Loucy (cell line): Measurements from ENCODE around the gene ULK1.
"Not testable (repeated sequence)": the region's sequence is repeated elsewhere in the genome, so short reads cannot be mapped to it uniquely, and the experiment has no call there.

Experiments
- H2AFZ ChIP-seq: fragments of 200-600 bp; sonication (generic); 2 replicates; pipeline ENCODE4 v1.6.0; 2016; ENCODE audit warnings: antibody characterized with exemption, mild to moderate bottlenecking, low read length, moderate library complexity
- H3F3A ChIP-seq: fragments of 200-600 bp; 2 replicates; pipeline ENCODE4 v1.6.0; 2016; ENCODE audit warnings: antibody characterized with exemption, low read depth, mild to moderate bottlenecking
- H3K27me3 ChIP-seq: fragments of 200-600 bp; sonication (generic); 2 replicates; pipeline ENCODE4 v1.6.1; 2014; ENCODE audit warnings: low read length, mild to moderate bottlenecking; ENCODE audit not compliant: insufficient read depth, poor library complexity, severe bottlenecking
- H3K36me3 ChIP-seq: fragments of 200-600 bp; sonication (generic); 2 replicates; pipeline ENCODE4 v1.6.1; 2016; ENCODE audit warnings: low read length; ENCODE audit not compliant: insufficient read depth
- H3K4me1 ChIP-seq: fragments of 200-600 bp; sonication (generic); 2 replicates; pipeline ENCODE4 v1.5.1; 2014; ENCODE audit warnings: low read length, mild to moderate bottlenecking; ENCODE audit not compliant: insufficient read depth, poor library complexity, severe bottlenecking
- H3K4me2 ChIP-seq: fragments of 200-600 bp; sonication (generic); 2 replicates; pipeline ENCODE4 v1.6.0; 2014; ENCODE audit warnings: antibody characterized with exemption, low read length, low read depth, mild to moderate bottlenecking; ENCODE audit not compliant: poor library complexity, severe bottlenecking
- H3K4me3 ChIP-seq: fragments of 200-600 bp; sonication (generic); 2 replicates; pipeline ENCODE4 v1.5.1; 2014; ENCODE audit warnings: low read length, mild to moderate bottlenecking, mixed read lengths; ENCODE audit not compliant: poor library complexity, severe bottlenecking
- H3K79me2 ChIP-seq: fragments of 200-600 bp; sonication (generic); 2 replicates; pipeline ENCODE4 v1.6.1; 2014; ENCODE audit warnings: low read length; ENCODE audit not compliant: insufficient read depth
- H3K9ac ChIP-seq: fragments of 200-600 bp; sonication (generic); 2 replicates; pipeline ENCODE4 v1.6.0; 2014; ENCODE audit warnings: mild to moderate bottlenecking, low read depth, low read length, moderate library complexity; ENCODE audit not compliant: poor library complexity, severe bottlenecking
- H3K9me2 ChIP-seq: fragments of 200-600 bp; sonication (generic); replicated peaks from 2 replicates; pipeline ENCODE4 v1.6.1; 2016; ENCODE audit warnings: low read depth, low read length, mixed read lengths
- H3K9me3 ChIP-seq: fragments of 200-600 bp; sonication (generic); 2 replicates; pipeline ENCODE4 v1.6.1; 2014; ENCODE audit warnings: mild to moderate bottlenecking, antibody characterized with exemption, low read length, low read depth; ENCODE audit not compliant: insufficient read depth
- H4K20me1 ChIP-seq: fragments of 200-600 bp; sonication (generic); 2 replicates; pipeline ENCODE4 v1.6.0; 2014; ENCODE audit warnings: antibody characterized with exemption, low read length, mild to moderate bottlenecking; ENCODE audit not compliant: insufficient read depth, poor library complexity, severe bottlenecking
- CTCF ChIP-seq: fragments of 200-600 bp; sonication (generic); conservative IDR thresholded peaks from 2 replicates; pipeline ENCODE4 v1.5.1; 2014; ENCODE audit warnings: mild to moderate bottlenecking, antibody characterized with exemption, low read length
- EZH2phosphoT487 ChIP-seq: fragments of 200-600 bp; IDR thresholded peaks from 2 replicates; pipeline ENCODE4 v1.6.1; 2018; ENCODE audit warnings: antibody characterized with exemption, mild to moderate bottlenecking, moderate library complexity, borderline replicate concordance

ULK1 gene

DNA sequence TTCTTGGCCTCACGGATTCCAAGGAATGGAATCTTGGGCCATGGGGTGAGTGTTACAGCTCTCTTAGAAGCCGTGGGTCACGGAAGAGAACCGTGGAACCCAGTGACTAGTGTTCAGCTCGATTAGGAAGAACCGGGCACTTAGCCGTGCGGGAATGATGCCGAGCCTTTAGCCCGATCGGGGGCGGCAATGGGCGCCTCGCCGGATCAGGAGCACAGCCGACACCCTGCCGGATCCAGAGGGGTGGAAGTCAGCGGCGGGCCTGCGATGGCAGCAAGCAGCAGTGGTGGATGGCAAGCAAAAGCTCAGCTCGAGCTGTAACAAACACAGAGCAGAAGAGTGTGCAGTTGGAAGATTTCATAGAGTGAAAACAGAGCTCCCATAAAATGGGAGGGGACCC lies 21.1 kb upstream of the ULK1 start:
- Histone ChIP-seq H3K4me2 (no peak overlapping the region), H3K9me2 (no peaks in the 10 kb centered on the region), H2AFZ (no peak overlapping the region), H3K36me3 (no peaks in the 10 kb centered on the region), H3F3A (no peaks in the 10 kb centered on the region), H3K4me1 (no peaks in the 10 kb centered on the region), H3K4me3 (no peak overlapping the region), H4K20me1 (no peaks in the 10 kb centered on the region), H3K9ac (no peak overlapping the region), H3K9me3 (0 out of 2 replicates have a peak, but pooled peaks cover 3% of the 10 kb centered on the region), H3K27me3 (no peaks in the 10 kb centered on the region), H3K79me2 (no peaks in the 10 kb centered on the region)
- no peak for TF ChIP-seq EZH2phosphoT487

DNA sequence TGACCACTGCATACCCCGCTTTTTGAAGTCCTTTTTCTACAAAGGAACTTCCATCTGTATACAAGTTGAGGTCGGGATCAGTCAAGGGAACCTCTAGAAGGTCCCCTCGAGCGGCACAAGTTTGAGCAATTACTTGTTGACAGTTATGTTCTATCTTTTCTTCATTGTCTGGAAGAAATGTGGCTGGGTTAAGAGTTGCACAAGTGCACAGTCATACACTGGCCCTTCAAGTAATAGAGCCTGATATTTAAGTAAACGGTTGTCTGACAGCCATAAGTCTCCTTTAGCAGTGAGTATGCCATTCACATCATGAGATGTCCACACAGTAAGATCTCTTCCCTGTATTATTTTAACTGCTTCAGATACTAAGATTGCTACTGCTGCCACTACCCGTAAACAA lies 19.4 kb upstream of the ULK1 start:
- H3K4me1 ChIP-seq, H3K27me3 ChIP-seq, H3K9ac ChIP-seq, H3K9me3 ChIP-seq, H4K20me1 ChIP-seq, H3F3A ChIP-seq, H3K79me2 ChIP-seq, H3K4me3 ChIP-seq, H2AFZ ChIP-seq, H3K36me3 ChIP-seq, H3K4me2 ChIP-seq, H3K9me2 ChIP-seq: not testable (repeated sequence)

- not testable (repeated sequence) for H4K20me1 ChIP-seq, H3K9ac ChIP-seq, H2AFZ ChIP-seq, H3K4me3 ChIP-seq, H3K9me3 ChIP-seq, H3K9me2 ChIP-seq, H3K27me3 ChIP-seq, H3K4me1 ChIP-seq, H3K4me2 ChIP-seq, H3F3A ChIP-seq, H3K79me2 ChIP-seq, H3K36me3 ChIP-seq
Measured at GRCh38 chr12:131877216-131877615, 17.2 kb upstream of the ULK1 start.

- not testable (repeated sequence) for H4K20me1 ChIP-seq, H3K4me1 ChIP-seq, H2AFZ ChIP-seq, H3K4me3 ChIP-seq, H3K9me2 ChIP-seq, H3K79me2 ChIP-seq, H3K9ac ChIP-seq, H3K36me3 ChIP-seq, H3K27me3 ChIP-seq, H3F3A ChIP-seq, H3K4me2 ChIP-seq, H3K9me3 ChIP-seq
Measured at GRCh38 chr12:131878436-131878835, 16.0 kb upstream of the ULK1 start.

DNA sequence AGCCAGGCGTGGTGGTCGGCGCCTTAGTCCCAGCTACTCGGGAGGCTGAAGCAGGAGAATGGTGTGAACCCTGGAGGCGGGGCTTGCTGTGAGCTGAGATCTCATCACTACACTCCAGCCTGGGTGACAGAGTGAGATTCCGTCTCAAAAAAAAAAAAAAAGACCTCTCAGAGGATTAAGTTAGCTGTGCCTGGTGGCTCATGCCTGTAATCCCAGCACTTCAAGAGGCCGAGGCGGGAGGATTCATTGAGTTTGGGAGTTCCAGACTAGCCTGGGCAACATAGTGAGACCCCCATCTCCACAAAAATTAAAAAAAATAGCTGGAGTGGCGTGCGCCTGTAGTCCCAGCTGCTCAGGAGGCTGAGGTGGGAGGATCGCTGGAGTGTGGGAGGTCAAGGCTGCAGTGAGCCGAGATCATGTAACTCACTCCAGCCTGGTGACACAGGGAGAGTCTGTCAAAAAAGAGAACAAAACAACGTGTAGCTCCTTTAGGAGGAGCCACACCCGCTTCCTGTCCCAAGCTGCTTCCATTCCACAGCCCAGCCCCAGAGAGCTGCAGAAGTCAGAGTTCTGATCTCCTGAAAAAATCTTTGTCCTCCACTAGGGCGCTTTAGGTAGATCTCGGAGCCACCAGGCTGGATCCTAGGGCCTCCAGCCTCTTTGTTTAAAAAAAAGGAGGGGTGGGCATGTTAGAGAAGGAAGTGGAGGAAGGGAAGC lies 11.5 kb upstream of the ULK1 start:
- TF ChIP-seq CTCF (no peak), EZH2phosphoT487 (no peak)

More for the DNA sequence above, 11.5 kb upstream of the ULK1 start:
- Histone ChIP-seq H3K4me2 (no peak overlapping the region), H3K4me3 (no peak overlapping the region), H3K4me1 (no peaks in the 10 kb centered on the region), H3K27me3 (no peaks in the 10 kb centered on the region), H3F3A (no peaks in the 10 kb centered on the region), H4K20me1 (no peaks in the 10 kb centered on the region), H2AFZ (no peak overlapping the region), H3K9me3 (peaks cover 5% of the 10 kb centered on the region; the same call in 1 of the 2 replicates), H3K9me2 (no peaks in the 10 kb centered on the region), H3K79me2 (no peaks in the 10 kb centered on the region), H3K9ac (no peak overlapping the region), H3K36me3 (no peaks in the 10 kb centered on the region)
